Measurements from ENCODE around the gene DRG2. TPM values are rescaled to one million over a fixed set of nuclear protein-coding genes. Genes with fewer than 3 reads are reported as not detected.
A peak's percentile ranks its signal among the peaks of the same experiment; 100 is the strongest.

Gene DRG2
- total and polyA plus RNA-seq, 9 of the 15 experiments (the other 6 are each of a cell fraction or from before 2014, with no cell fraction given) = 6.6 to 36.7 (median 26.1) TPM

DNA sequence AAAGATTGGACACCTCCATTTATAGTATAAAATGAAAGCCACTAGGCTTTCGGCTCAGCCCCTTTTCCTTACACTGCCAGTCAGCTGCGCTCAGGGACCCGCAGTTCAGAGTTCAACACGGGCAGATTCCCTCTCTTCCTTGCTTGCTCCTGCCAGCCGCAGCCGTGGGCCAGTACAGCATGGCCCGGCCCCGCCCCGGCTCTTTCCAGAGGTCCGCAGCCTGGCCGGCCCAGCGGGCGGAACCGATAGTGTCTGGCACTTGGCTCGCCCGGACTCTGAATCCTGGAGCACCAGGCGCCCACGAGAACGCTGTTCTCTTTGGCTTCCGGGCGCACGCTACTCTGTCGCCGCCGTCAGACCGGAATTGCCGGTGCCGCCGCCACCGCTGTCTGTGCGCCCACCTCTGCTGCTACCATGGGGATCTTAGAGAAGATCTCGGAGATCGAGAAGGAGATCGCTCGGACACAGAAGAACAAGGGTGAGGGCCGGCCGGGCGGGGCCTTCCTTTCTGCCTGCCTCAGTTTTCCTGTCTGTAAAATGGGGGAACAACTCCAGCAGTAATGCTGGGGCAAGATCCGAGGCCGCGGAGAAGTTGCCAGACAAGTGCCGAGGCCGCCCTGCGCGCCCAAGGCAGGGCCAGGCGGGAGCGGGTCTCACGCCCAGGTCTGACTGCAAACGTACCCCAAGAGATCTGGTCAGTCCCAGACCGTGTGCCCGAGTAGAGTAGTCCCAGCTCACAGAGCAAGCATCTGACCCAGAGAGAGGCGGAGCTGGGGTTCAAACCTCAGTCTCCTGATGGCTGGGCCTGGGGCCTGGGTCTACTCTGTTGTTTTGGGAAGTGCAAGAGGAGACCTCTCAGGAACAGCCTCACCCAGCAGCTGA, at the start of gene DRG2 (continued):
- peak; percentile 84; the same call in 1 of the 2 replicates for TF ChIP-seq HDGF (IDR thresholded peaks at IDR 0.05)
- TF ChIP-seq, protein P1, sequence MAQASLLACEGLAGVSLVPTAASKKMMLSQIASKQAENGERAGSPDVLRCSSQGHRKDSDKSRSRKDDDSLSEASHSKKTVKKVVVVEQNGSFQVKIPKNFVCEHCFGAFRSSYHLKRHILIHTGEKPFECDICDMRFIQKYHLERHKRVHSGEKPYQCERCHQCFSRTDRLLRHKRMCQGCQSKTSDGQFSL (CRISPR knock-in tag; IDR thresholded peaks at IDR 0.05) = no peak
- TF ChIP-seq, protein P1 (tag; IDR thresholded peaks at IDR 0.05) = no peak
- peak; percentile 70 for TF ChIP-seq ESRRA (IDR thresholded peaks at IDR 0.05; ENCODE audit: borderline replicate concordance, low read depth)
- peak; percentile 70 for TF ChIP-seq ATF7 (IDR thresholded peaks at IDR 0.05)
- peak; percentile 59 for TF ChIP-seq POLR2B (IDR thresholded peaks at IDR 0.05; ENCODE audit: low read depth, partially characterized antibody)
- TF ChIP-seq NFIC (IDR thresholded peaks at IDR 0.05) = peak; percentile 56
- peak; percentile 59; the same call in 1 of the 2 replicates for TF ChIP-seq MXI1 (IDR thresholded peaks at IDR 0.05; ENCODE audit: low read depth, low read length)
- TF ChIP-seq ZNF354B (CRISPR knock-in tag; IDR thresholded peaks at IDR 0.05) = no peak
- TF ChIP-seq, protein P2, sequence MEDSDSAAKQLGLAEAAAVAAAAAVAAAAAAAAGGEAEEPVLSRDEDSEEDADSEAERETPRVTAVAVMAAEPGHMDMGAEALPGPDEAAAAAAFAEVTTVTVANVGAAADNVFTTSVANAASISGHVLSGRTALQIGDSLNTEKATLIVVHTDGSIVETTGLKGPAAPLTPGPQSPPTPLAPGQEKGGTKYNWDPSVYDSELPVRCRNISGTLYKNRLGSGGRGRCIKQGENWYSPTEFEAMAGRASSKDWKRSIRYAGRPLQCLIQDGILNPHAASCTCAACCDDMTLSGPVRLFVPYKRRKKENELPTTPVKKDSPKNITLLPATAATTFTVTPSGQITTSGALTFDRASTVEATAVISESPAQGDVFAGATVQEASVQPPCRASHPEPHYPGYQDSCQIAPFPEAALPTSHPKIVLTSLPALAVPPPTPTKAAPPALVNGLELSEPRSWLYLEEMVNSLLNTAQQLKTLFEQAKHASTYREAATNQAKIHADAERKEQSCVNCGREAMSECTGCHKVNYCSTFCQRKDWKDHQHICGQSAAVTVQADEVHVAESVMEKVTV (CRISPR knock-in tag; IDR thresholded peaks at IDR 0.05) = no peak
- TF ChIP-seq TAF1 (IDR thresholded peaks at IDR 0.05; ENCODE audit: control insufficient read depth, extremely low read depth, insufficient read depth, low read length, severe bottlenecking) = peak; percentile 95
- TF ChIP-seq GTF2A2 (tag; IDR thresholded peaks at IDR 0.05) = no peak
- TF ChIP-seq ARID1B (IDR thresholded peaks at IDR 0.05) = peak; percentile 25; the same call in 1 of the 2 replicates
- peak; percentile 97 for TF ChIP-seq GABPA (tag; conservative IDR thresholded peaks at IDR 0.05; ENCODE audit: low read depth)
- TF ChIP-seq POLR3A (IDR thresholded peaks at IDR 0.05; ENCODE audit: borderline replicate concordance, extremely low read depth, insufficient read depth, insufficient read length) = no peak
- TF ChIP-seq, protein P3, sequence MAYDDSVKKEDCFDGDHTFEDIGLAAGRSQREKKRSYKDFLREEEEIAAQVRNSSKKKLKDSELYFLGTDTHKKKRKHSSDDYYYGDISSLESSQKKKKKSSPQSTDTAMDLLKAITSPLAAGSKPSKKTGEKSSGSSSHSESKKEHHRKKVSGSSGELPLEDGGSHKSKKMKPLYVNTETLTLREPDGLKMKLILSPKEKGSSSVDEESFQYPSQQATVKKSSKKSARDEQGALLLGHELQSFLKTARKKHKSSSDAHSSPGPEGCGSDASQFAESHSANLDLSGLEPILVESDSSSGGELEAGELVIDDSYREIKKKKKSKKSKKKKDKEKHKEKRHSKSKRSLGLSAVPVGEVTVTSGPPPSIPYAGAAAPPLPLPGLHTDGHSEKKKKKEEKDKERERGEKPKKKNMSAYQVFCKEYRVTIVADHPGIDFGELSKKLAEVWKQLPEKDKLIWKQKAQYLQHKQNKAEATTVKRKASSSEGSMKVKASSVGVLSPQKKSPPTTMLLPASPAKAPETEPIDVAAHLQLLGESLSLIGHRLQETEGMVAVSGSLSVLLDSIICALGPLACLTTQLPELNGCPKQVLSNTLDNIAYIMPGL (CRISPR knock-in tag; IDR thresholded peaks at IDR 0.05) = peak; percentile 83; the same call in 1 of the 2 replicates
- TF ChIP-seq L3MBTL2 (IDR thresholded peaks at IDR 0.05) = peak; percentile 70
- TF ChIP-seq PYGO2 (tag; IDR thresholded peaks at IDR 0.05) = no peak
- no peak for TF ChIP-seq CCAR2 (IDR thresholded peaks at IDR 0.05; ENCODE audit: low read depth, low read length)
- TF ChIP-seq, protein P4, sequence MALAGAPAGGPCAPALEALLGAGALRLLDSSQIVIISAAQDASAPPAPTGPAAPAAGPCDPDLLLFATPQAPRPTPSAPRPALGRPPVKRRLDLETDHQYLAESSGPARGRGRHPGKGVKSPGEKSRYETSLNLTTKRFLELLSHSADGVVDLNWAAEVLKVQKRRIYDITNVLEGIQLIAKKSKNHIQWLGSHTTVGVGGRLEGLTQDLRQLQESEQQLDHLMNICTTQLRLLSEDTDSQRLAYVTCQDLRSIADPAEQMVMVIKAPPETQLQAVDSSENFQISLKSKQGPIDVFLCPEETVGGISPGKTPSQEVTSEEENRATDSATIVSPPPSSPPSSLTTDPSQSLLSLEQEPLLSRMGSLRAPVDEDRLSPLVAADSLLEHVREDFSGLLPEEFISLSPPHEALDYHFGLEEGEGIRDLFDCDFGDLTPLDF (CRISPR knock-in tag; IDR thresholded peaks at IDR 0.05) = peak; percentile 52; the same call in 1 of the 2 replicates
- no peak for TF ChIP-seq KLF16 (IDR thresholded peaks at IDR 0.05)
- TF ChIP-seq TAF7 (tag; IDR thresholded peaks at IDR 0.05) = peak; percentile 74
